Measurements from ENCODE around the gene MAN2A2.
"Not testable (repeated sequence)": the region's sequence is repeated elsewhere in the genome, so short reads cannot be mapped to it uniquely, and the experiment has no call there.

MAN2A2 gene

DNA sequence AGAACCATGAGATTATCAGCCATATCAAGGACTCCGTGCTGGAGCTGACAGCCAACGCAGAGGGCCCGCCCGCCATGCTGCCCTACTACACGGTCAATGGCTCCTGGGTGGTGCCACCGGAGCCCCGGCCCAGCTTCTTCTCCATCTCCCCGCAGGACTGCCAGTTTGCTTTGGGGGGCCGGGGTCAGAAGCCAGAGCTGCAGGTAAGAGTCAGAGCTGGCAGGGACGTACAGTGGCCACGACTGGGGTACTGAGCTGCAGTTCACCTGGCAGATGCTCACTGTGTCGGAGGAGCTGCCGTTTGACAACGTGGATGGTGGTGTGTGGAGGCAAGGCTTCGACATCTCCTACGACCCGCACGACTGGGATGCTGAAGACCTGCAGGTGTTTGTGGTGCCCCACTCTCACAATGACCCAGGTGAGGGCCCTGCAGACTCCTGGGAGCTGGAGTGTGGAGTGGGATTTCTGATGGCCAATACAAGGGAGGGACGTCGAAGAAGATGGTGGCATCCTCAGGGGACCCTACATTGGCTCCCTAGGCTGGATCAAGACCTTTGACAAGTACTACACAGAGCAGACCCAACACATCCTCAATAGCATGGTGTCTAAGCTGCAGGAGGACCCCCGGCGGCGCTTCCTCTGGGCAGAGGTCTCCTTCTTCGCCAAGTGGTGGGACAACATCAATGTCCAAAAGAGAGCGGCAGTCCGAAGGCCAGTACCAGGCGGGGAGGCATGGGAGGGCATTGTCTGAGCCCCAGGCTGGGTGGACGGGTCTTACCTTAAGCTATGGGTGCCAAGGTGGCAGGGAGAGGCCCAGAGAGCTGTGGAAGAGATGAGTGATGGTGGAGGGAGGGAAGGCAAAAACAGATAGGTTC is 2.4 kb downstream of the MAN2A2 start:
- no peak for DNase-seq

DNA sequence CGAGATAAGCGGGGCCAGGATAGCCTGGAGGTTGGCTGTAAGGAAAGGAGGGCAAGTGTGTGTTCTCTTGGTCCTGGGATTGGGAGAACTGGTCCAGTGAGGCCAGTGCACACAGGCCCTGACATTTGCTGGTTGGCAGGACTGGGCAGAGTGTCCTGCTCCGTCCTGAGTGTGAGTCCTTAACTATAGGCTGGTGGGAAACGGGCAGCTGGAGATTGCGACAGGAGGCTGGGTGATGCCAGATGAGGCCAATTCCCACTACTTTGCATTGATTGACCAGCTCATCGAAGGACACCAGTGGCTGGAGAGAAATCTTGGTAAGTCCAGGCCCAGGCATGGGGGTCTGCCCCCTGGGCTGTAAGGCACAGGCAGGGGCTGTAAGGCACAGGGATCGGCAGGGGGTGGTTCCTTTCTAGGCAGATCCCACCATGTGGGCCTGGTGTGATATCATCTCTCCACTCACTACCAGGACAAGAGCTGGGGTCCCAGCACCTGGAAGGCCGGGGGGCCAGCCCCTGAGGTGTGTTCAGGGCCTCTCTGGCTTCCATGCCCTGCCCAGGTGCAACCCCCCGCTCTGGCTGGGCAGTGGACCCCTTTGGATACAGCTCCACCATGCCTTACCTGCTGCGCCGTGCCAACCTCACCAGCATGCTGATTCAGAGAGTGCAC is 3.2 kb downstream of the MAN2A2 start:
- no peak for DNase-seq

DNA sequence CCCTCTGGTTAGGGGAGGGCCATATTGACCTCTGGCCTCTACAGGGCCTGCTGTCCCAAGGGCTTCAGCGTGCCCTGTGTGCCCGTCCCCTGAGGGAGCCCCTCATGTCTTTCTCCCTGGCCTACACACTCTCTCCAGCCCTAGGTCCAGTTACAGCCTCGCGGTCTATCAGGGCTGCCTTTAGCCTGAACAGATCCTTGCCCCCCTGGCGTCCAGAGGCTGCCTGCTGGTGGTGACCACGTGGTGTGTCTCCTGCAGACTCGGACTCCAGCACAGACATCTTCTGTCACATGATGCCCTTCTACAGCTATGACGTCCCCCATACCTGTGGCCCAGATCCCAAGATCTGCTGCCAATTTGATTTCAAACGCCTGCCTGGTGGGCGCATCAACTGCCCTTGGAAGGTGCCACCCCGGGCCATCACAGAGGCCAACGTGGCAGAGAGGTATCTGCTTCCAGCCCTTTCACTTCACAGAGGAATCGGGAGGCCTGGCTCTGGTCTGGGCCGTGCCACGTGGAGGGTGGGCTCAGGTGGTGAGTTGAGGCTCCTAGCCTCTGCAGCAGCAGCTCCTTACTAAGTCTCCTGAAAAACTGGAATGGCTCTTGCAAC is 4.1 kb downstream of the MAN2A2 start:
- no peak for DNase-seq

DNA sequence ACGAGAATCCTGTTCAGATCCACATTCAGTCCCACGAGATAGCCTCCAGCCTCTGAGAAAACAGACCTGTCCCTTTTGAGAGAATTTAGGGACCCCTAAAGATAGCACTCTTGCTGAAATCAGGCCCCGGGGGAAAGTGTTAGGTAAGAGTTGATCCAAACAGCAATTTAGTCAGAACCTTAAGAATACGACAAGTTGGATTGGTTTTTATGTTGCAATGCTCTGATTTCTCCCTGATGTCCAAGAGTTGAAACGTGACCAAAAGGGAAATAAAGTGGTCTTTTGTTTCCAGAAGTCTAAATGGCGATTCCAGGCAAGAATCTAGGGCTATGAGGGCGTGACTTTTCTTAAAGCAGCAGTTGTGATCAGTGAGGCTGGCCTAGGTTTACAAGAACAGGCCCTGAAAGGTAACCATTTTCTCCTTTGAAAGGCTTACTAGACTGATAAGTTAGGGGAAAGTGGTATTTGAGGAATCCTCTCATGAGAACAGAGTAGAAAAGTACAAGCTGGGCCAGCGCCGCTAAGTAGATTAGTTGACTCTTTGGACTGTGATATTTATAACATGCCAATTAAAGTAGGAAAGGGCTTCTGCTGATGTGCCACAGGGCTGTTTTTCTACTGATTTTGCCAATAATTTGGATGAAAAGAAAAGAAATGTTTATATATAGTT is 4.9 kb downstream of the MAN2A2 start:
- no peak for DNase-seq

DNA sequence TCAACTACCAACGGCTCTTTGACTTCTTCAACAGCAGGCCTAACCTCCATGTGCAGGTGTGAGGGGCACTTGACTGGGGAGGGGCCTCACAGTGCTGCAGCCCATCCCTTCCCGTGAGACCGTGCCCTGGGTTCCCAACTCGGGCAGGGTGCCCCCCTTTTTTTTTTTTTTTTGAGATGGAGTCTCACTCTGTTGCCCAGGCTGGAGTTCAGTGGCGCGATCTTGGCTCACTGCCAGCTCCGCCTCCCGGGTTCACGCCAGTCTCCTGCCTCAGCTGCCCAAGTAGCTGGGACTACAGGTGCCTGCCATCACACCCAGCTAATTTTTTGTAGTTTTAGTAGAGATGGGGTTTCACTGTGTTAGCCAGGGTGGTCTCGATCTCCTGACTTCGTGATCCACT is 6.3 kb downstream of the MAN2A2 start:
- not testable (repeated sequence) for DNase-seq

DNA sequence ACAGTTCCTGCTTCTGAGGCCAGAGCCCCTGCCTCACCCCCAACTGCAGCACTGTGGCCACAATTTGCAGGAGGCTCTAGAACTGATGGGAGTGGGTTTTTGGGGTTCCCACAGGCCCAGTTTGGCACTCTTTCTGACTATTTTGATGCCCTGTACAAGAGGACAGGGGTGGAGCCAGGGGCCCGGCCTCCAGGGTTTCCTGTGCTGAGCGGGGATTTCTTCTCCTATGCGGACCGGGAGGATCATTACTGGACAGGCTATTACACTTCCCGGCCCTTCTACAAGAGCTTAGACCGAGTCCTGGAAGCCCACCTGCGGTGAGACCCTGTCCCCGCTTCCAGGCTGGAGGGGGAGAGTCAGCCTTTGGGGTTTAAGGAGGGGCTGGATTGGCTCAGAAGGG is 6.9 kb downstream of the MAN2A2 start:
- DNase-seq = no peak

DNA sequence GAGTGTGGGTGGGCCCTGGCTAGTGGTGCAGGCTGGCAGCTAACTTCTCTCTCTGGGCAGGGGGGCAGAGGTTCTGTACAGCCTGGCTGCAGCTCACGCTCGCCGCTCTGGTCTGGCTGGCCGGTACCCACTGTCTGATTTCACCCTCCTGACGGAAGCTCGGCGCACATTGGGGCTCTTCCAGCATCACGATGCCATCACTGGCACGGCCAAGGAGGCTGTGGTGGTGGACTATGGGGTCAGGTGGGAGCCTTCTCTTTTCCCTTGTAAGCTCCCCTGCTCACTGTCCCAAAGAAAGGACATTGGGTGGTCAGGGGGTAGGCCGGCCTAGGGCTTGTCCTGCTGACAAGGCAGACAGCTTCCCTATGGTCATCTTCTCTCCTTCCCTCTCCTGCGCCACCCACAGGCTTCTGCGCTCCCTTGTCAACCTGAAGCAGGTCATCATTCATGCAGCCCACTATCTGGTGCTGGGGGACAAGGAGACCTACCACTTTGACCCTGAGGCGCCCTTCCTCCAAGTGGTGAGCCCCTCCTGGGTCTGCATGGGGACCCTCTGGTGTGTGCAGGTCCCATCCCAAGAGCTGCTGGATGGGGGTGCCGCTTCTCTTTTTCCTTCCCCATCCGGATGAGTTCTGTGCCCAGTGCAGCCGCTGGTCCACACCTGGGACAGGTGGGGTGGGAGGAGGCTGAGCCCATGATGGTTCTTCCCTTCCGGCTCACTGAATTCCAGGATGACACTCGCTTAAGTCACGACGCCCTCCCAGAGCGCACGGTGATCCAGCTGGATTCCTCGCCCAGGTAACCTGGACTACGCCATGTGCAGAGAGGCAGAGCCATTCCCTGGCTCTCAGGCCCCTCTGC is 7.6 kb downstream of the MAN2A2 start:
- no peak for DNase-seq

DNA sequence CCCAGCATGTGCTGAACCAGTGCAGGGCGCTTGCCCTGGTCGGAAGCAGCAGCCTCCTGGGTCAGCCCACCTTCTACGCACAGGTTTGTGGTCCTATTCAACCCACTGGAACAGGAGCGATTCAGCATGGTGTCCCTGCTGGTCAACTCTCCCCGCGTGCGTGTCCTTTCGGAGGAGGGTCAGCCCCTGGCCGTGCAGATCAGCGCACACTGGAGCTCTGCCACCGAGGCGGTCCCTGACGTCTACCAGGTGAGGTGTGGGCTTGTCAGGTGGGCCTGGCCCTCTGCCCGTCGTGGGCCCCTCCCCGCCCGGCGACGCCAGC is 8.2 kb downstream of the MAN2A2 start:
- no peak for DNase-seq

DNA sequence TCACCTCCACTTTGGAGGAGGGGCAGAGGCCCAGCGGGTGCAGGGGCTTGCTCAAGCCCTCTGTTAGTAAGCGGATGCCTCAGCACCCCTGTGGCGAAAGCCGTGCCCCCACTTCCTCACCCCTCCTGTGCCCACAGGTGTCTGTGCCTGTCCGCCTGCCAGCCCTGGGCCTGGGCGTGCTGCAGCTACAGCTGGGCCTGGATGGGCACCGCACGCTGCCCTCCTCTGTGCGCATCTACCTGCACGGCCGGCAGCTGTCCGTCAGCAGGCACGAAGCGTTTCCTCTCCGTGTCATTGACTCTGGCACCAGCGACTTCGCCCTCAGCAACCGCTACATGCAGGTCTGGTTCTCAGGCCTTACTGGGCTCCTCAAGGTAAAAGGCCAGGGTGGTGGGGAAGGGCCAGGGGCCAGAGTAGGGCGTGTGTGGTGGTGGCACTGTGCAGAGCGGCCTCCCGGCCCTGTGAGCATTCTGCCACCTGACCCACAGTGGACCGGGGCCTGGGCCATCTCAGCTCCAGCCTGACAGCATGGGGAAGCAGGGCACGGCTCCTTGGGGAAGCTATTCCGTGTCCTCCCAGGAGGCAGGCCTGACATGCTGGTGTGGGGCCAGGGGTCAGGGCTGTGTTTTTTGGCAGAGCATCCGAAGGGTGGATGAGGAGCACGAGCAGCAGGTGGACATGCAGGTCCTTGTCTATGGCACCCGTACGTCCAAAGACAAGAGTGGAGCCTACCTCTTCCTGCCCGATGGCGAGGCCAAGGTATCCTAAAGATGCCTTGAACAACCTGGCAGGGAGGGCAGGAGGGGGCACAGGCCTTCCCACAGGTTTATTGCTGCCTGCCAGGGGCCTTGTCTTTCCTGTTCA is 9.0 kb downstream of the MAN2A2 start:
- no peak for DNase-seq

DNA sequence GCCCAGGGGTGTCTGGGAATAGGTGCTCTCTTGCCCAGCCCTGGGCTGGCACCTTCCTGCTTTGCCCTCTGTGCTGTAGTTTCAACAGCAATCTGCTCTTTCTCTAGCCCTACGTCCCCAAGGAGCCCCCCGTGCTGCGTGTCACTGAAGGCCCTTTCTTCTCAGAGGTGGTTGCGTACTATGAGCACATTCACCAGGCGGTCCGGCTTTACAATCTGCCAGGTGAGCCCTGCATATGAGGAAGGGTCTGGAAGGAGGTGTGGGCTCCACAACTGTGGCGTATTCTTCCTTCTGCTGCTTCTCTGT is 9.6 kb downstream of the MAN2A2 start:
- no peak for DNase-seq

DNA sequence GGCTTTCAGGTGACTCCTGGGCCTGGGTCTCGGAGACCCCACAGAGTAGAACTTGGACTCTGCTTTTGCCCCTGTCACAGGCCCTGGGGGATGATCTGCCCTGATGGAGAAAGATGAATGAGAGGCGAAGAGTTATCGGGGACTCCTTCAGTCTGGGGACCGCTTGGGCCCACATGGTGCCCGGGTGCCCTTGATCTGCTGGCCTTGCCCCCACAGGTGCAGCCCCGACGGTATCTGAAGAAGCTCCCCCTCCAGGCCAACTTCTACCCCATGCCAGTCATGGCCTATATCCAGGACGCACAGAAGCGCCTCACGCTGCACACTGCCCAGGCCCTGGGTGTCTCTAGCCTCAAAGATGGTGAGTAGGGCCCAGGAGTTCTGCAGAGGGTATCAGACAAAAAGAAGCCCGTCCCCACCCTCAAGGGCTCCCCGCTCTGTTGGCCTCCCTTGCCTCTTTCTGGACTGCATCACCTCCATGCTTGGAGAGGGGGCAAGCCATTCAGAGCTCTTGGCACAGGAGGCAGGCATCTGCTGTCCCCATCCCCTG is 10.4 kb downstream of the MAN2A2 start:
- no peak for DNase-seq

DNA sequence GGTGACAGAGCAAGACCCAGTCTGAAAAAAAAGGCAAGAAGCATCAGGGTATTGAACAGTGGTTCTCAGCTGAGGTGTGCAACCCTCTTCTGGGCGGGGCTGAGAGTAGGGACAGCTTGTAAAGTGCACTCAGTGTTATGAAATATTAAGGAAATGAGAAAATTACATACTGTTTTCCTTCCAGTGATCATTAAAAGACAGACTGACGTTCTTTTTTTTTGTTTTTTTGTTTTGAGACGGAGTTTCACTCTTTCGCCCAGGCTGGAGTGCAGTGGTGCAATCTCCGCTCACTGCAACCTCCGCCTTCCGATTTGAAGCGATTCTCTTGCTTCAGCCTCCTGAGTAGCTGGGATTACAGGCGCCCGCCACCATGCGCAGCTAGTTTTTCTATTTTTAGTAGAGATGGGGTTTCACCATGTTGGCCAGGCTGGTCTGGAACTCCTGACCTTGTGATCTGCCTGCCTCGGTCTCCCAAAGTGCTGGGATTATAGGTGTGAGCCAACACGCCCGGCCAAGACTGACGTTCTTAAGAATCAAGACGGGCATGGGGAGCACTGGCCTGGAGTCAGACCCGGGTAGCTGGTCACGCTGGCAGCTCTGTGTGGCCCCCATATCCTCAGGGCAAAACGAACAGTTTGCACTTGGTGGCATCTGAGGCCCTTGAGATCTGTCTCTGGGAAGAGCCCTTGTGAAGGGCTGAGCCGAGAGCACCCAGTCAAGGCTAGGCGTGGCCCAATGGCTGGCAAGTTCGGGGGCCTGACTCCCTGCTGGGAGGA is 11.4 kb downstream of the MAN2A2 start:
- no peak for DNase-seq

DNA sequence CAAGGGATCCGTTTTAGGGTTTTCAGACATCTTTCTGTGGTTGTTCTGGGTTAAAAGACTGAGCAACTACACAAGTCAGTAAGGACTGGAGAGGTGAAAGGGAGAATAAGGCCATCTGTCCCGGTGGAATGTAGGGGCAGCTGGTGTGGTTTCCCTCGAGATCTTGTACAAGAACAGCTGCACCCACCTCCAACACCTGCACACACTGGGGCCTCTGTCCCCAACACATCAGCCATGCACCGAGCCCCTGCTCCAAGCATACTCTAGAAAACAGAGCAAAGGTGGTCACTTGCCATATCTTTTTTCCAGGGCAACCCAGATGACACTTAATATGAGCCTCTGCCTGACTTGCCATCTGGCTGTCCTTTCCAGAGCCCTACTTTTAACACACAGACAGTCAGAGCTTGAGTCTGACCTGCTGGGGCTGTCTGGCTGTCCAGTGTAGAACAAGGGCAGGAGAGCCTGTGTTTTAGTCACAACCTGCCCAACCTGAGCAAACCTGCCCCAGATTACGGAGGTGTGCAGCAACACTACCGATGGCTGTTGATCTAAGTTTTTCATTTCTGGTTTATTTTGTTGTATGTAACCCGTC is 12.2 kb downstream of the MAN2A2 start:
- no peak for DNase-seq

DNA sequence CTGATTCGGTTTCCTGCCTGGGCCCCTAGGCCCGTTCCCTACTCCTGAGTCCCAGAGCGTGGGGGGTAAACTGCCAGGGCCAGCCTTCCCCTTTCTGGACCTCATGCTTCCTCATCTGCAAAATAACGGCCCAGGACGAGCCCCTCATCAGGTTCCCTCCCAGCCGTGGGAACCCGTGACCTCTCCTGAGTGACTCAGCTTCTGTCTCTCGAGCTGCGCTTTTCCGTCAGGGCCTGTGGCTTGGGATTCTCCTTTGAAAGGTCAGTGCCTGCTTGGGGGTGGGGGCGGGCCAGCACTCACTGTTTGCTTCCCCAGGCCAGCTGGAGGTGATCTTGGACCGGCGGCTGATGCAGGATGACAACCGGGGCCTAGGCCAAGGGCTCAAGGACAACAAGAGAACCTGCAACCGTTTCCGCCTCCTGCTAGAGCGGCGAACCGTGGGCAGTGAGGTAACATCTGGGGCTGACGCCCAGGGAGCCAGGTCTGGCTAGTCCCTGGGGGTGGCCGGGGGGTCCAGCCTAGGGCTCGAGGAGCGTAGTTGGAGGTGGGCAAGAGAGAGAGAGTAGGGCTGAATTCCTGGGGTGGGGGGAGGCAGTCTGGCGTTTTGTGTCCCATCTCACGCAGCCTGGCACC is 12.8 kb downstream of the MAN2A2 start:
- DNase-seq = no peak

DNA sequence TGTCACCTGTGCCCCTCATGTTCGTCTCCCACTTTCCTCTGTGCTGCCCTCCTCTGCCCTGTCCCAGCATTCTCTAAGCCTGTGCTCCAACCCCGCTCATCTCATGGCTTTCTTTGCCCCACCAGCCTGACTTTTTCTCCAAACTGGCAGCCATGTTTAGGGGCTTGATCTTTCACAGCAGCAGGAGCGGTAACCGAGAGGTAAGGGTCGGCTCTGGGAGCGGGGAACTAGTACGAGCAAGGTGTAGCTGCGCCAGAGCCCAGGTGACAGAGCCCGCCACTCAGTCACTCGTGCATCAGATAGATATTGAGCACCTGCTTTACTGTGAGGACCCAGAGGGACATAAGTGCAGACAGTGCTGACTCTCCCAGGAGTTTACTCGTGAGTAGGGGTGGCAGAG is 13.4 kb downstream of the MAN2A2 start:
- no peak for DNase-seq

DNA sequence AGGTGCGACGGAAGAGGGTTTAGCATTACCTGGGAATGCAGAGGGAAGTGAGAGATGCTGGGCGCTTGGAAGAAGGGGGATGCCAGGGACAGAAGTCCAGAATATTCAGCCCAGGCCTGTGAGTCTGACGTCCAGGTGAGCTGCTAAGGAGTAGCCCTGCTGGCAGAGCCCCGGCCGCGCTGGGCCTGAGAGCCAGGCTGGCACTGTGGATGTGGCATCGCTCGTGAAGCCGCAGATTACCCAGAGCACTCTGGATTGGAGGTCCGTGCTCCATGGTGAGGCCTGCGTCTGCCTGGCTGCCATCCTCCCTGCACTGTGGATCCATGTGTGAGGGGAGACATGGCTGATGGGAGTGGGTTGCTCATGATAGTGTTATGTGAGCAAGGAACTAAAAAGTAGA is 14.5 kb downstream of the MAN2A2 start:
- DNase-seq = no peak

DNA sequence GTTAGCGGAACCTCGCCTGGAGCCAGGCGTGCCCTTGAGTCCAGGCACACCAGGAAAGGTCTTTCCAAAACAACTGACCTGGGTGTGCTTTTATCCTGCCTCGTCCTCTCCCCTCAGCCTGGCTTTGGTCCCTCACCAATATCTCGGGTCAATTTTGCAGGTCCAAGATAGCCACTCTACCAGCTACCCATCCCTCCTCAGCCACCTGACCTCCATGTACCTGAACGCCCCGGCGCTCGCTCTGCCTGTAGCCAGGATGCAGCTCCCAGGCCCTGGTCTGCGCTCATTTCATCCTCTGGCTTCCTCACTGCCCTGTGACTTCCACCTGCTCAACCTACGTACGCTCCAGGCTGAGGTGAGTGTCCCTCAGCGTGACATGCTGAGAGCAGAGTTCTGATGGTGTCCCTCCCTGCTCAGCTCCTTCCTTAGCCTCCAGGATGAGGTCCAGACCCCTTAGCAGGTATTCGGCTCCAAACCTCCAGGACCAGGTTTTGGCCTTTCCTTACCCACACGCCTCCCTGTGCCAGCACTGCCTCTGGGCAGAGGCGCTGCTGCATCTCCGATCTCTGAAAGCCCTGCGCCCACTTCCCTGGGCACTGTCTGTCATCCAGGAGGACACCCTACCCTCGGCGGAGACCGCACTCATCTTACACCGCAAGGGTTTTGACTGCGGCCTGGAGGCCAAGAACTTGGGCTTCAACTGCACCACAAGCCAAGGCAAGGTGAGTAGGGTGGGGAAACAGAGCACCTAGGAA is 15.1 kb downstream of the MAN2A2 start:
- DNase-seq = no peak

DNA sequence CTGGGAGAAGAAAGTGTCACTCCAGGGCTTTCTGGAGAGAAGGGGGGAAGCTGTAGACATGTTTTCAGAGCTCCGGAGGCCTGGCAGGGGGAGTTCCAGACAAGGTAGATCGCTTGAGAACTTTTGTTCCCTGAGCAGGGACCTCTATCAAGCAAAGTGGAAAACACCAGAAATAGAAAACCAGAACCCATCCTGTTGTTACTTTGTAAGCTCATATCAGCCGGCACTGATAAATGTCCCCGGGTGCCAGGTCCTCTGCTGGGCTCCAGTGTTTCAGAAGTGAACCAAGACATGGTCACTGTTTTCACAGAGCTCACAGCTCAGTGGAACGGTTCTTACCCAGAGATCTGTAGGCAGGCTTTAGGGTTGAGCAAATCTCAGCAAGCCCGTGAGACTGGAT is 15.7 kb downstream of the MAN2A2 start:
- no peak for DNase-seq

DNA sequence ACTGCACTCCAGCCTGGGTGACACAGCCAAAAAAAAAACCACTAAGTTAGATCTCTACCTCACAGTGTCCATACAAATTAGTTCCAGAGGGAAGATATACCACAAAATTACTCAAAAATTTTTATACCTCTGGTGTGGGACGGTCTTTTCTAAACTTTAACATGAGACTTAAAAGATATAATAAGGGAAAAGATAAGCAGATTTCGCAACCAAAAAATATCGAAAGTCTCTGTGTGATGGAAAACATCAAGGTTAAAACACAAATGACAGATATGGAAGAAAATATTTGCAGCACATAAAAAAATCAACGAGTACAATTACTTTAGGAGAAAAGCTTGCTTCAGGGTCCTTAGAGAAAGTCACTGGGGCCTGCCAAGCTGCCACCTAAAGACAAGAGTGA is 18.8 kb downstream of the MAN2A2 start:
- DNase-seq = no peak
